Tibial nerve (tissue), 3 donors: ENCODE measurements around the gene ZFAND4.

Source experiments
- CTCF ChIP-seq, 5 experiments: fragments of 200-600 bp in 3 of 5; fragments of 450-650 bp in 2 of 5; sonication (generic) in 3 of 5; IDR thresholded peaks; one replicate each; pipeline ENCODE4 v1.5.1; 2016 to 2019; ENCODE audit warnings: antibody characterized with exemption in 5 of 5, mild to moderate bottlenecking in 3 of 5, moderate library complexity in 2 of 5
- POLR2A ChIP-seq, 2 donors: fragments of 450-650 bp; IDR thresholded peaks; one replicate each; pipeline ENCODE4 v1.6.1; 2017; ENCODE audit warnings: antibody characterized with exemption in 2 of 2, mild to moderate bottlenecking in 2 of 2, moderate library complexity in 2 of 2

- TF ChIP-seq POLR2A (IDR thresholded peaks at IDR 0.05), result no peak
- TF ChIP-seq CTCF (IDR thresholded peaks at IDR 0.05), result no peak
Measured at GRCh38 chr10:45624724-45625123, 47.8 kb downstream of the ZFAND4 start.
